ENCODE data around the gene ABCB8.

ABCB8 gene

GRCh38 chr7:151088856-151089699, 60.8 kb downstream of the ABCB8 start:
- DNase-seq, result peak; percentile 57

GRCh38 chr7:151089893-151090730, 61.9 kb downstream of the ABCB8 start:
- no peak for DNase-seq

- DNase-seq, result no peak
Measured at GRCh38 chr7:151091003-151091402, 62.8 kb downstream of the ABCB8 start.

GRCh38 chr7:151091431-151091830, 63.2 kb downstream of the ABCB8 start:
- DNase-seq, result peak; percentile 64

GRCh38 chr7:151091988-151092387, 63.7 kb downstream of the ABCB8 start:
- DNase-seq, result no peak

- no peak for DNase-seq
Measured at GRCh38 chr7:151093748-151094147, 65.5 kb downstream of the ABCB8 start.

GRCh38 chr7:151094675-151095074, 66.4 kb downstream of the ABCB8 start:
- DNase-seq, result no peak

GRCh38 chr7:151095123-151095797, 67.0 kb downstream of the ABCB8 start:
- no peak for DNase-seq

- DNase-seq, result no peak
Measured at GRCh38 chr7:151095828-151096475, 67.7 kb downstream of the ABCB8 start.

Data from DMS53 (cell line).